GM20000 (cell line): ENCODE results near the gene PRKCH.

ENCODE experiments used
- DNase-seq: peaks from one replicate; pipeline ENCODE4 v3.0.0; 2012; ENCODE audit warnings: low spot score
- TF ChIP-seq, protein P1 (sequence below): IDR thresholded peaks from 2 replicates; pipeline ENCODE4 v1.5.1; 2012; ENCODE audit warnings: mild to moderate bottlenecking, control low read depth; ENCODE audit errors: extremely low read depth, missing control alignments

PRKCH gene

DNA sequence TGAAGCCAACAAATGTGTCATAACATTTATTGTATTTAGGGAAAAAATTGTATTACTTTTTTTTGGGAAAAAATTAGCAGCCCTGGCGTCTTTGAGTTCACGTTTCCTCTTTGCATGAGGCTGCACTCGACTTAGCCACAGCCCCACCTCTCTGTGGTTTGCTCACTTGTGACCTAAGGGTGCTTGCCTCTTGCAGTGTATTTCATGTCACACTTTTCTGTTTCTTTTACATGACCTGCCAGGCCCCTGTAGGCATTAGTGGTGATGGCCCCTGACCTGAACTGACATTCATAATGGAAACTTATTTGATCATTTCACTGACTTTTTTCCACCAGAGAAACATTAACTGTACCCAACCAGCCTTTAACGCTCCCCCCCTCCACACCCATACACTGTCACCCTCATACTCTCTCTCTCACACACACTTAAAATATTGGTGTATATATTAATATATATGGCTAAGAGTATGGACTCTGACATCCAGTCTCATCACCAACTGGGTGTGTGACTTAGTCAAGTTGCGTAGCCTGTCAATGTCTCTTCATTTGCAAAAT is 122.9 kb downstream of the PRKCH start:
- TF ChIP-seq, protein P1, sequence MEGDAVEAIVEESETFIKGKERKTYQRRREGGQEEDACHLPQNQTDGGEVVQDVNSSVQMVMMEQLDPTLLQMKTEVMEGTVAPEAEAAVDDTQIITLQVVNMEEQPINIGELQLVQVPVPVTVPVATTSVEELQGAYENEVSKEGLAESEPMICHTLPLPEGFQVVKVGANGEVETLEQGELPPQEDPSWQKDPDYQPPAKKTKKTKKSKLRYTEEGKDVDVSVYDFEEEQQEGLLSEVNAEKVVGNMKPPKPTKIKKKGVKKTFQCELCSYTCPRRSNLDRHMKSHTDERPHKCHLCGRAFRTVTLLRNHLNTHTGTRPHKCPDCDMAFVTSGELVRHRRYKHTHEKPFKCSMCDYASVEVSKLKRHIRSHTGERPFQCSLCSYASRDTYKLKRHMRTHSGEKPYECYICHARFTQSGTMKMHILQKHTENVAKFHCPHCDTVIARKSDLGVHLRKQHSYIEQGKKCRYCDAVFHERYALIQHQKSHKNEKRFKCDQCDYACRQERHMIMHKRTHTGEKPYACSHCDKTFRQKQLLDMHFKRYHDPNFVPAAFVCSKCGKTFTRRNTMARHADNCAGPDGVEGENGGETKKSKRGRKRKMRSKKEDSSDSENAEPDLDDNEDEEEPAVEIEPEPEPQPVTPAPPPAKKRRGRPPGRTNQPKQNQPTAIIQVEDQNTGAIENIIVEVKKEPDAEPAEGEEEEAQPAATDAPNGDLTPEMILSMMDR = no peak
- peak; percentile 65 for DNase-seq

DNA sequence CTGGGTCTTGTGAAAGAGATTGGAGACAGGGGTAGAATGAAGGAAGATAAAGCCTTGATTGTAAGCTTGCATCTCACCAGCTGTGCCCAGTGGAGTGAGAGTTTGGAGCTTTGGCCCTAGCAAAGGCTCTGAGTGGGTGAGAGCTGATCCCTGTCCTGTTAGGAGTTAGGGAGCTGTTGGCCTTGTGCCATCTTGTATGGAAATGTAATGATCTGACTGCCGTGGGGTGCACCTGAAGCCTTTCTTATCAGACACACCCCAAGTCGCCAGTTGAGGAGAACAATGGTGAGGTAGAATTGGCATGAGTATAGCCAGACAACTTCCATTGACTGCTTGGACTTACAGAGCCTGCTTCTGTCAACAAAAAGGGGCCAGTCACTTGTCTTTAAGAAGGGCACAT is 130.1 kb downstream of the PRKCH start:
- TF ChIP-seq, protein P1 = no peak
- DNase-seq = no peak

DNA sequence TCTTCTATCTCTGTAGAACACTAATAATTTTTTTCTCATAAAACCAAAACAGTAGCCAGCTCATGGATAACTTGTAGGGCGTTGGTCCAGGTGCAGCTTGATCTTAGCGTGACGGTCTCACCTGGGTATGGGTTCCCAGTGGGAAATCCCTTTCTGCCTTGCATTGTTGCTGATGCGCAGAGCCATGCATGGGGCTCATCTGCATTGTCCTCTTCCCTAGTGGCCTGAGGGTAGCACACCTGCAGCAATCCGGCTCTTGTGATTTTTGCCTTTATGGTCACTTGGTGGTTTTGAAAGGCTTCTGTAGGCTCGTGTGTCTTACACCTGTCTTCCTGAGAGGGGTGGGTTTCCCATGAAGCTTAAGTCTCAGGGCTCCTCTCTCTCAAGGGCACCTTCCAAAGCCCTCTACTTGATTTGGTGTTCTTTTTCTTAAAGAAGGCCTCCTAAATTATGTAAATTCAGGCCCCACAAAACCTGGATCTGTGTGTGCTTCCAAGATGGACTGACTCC is 130.6 kb downstream of the PRKCH start:
- DNase-seq = no peak
- TF ChIP-seq, protein P1 = no peak

DNA sequence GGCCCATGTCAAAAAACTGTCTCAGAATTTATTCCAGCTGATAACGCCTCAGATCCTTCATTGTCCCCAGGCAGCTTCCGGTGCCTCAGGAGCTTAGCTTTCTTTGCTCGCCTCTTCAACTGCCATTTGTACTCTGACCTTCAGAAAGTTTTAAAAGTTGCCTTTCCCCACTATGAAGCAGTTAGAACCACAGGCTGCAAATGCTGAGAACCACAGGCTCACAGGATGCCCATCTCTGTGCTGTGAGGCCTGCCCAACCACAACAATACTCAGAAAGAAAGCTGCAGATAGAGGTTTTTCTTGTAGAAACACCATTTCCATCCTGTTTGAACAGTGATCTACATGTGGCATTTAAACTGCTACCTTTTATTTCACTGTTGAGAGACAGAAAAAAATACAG is 131.1 kb downstream of the PRKCH start:
- no peak for DNase-seq

DNA sequence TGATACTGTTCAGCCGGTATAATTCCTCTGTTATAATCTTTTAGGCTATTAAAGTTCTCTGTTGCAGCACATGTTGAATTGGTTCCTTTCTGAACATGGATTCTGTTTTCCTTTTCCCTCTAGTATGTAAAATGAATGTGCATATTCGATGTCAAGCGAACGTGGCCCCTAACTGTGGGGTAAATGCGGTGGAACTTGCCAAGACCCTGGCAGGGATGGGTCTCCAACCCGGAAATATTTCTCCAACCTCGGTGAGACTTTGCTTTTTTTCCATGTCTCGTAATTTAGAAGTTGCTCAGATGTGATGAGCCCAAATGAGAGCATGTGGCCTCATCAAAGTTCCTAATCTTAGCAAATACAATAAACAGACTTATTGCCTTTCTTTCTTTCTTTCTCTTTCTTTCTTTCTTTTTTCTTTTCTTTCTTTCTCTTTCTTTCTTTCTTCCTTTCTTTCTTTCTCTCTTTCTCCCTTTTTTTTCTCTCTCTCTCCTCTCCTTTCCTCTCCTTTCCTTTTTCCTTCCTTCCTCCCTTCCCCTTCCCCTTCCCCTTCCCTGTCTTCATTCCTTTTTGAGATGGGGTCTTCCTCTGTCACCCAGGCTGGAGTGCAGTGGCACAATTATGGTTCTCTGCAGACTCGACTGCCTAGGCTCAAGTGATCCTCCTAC is 131.9 kb downstream of the PRKCH start:
- TF ChIP-seq, protein P1 = no peak
- no peak for DNase-seq

More for the DNA sequence above, 131.1 kb downstream of the PRKCH start:
- TF ChIP-seq, protein P1 = no peak

DNA sequence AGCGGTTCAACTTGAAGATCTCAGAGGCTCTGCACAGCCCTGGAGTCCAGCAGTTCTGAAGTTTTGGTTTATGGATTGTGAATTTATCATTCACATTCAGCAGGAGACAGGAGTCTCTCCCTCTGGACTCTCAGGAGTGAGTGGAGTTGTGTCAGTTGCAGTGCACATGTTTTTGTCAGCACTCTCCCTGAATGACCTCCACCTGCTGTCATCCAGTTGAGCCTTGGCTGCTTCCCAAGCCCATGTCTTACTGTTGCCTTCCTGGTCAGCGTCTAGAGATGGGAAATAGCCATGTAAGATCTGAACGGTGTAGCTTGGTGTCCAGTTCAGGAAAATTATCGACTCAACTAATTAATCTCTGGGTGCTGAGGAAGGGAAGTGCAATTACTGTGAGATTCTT is 133.2 kb downstream of the PRKCH start:
- TF ChIP-seq, protein P1 = no peak
- DNase-seq = no peak

DNA sequence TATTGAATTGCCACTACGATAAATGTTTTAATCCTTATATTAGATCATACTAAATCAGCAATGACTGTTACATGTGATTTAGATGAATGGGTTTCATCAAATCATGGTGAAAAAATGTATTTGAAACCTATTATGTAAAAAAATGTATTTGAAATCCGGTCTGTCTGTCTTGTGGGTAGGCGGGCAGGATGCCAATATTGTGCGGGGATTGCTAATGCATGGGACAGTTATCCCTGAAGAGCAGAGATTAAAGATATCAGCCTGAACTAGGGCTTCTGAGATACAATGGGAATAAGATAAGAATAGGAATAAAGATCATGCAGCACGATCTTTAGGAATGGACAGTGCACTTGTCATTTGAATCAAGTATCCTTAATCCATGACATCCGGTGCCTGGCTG is 134.0 kb downstream of the PRKCH start:
- no peak for DNase-seq
- TF ChIP-seq, protein P1 = no peak
